ENCODE measurements around the gene SCD5. TPM values are rescaled to one million over a fixed set of nuclear protein-coding genes. Genes with fewer than 3 reads are reported as not detected.

The SCD5 gene
- total RNA-seq, 2 donors from 2014 or later: 11.9 to 16.7 TPM

DNA sequence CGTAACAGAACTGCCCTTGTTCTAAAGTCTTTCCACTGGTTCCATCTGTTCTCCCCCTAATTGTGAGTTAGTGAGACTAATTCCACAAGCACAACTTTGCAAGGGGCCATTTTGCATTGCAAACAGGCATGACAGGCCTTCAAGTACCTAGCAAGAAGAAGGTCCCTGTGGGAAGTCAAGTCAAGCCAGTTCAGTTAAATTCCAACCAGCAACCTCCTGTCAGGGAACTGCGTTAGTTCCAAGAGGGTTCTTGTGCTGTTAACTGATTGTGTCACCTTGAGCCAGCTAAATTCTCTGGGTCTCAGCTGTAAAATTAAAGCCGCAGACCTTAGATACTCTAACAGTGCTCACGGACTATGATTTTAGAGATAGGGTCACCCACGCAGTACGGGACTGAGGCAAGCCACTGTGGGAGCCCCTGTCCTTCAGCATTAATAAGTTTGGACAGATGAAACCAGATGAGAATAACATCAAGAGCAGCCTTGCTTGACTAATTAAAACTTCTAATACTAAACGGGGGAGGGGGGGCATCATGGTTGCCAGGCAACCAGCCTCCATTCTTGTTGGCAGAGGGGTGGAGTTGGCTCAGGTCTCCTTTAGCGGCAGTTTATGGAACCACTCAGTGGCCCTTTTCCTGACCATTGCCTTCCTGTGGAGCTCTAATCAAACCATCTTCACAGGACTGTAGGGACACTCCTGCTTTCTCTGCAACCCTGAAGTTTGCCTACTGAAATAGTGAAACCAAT, 212.7 kb downstream of the SCD5 start:
- intact Hi-C loops (cut with DNase I): no loop called here
- DNase-seq (ENCODE audit: low spot score): no peak

GRCh38 chr4:82584931-82585330, 213.7 kb downstream of the SCD5 start:
- DNase-seq (ENCODE audit: low spot score): no peak
- intact Hi-C loops (cut with DNase I): no loop called here

- intact Hi-C loops (cut with DNase I): no loop called here
Measured at GRCh38 chr4:82583897-82584587, 214.6 kb downstream of the SCD5 start.

DNA sequence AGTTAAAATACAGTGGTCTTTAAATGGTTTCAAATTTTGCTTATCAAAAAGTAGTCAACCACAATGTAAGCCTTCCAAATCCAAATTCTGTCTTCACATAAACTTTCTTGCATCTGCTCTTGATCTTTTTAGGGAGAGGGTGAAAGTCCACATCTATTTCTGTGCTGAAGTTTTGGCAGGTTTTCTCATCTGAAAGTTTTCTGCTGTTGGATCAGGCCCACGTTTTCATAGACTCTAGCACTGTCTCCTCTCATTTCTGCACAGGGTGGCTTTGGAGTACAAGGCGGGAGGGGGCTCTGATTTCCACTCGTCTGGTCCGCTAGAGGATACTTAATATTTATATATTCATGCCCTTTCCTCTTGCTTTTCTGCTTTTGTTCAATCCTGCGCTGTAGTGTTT, 218.7 kb downstream of the SCD5 start:
- intact Hi-C loops (cut with DNase I): no loop called here
- DNase-seq (ENCODE audit: low spot score): no peak

More at GRCh38 chr4:82583897-82584587, 214.6 kb downstream of the SCD5 start:
- DNase-seq (ENCODE audit: low spot score): no peak

Small RNA genes within 50 kb of the gene (microRNA-seq; reads per million reads assigned to microRNA genes)
- gene MIR575 (ENCODE audit: borderline microRNAs expressed in 2 of 2): 0 reads per million in 2 donors

Other genes with a start within 250 kb of the SCD5 start
- 1 to 10 TPM; 6.9 to 9.7 TPM for gene TMEM150C, start 236.8 kb downstream of the SCD5 start, total RNA-seq
- 100 to 1,000 TPM; 287 to 309 TPM for gene SEC31A, start 92.4 kb upstream of the SCD5 start, total RNA-seq
- 1 to 10 TPM; 2.9 to 4.4 TPM for gene THAP9, start 101.9 kb upstream of the SCD5 start, total RNA-seq
- 1 to 10 TPM; 8.3 to 9.0 TPM for gene LIN54, start 212.0 kb upstream of the SCD5 start, total RNA-seq
- gene COPS4, start 236.4 kb upstream of the SCD5 start, total RNA-seq: 10 to 100 TPM; 36.2 to 39.5 TPM

Data from posterior vena cava (tissue), 2 donors.